NOMO-1 treated with dmso at 0.1 percent for 144 hours (cell line): ENCODE data around the gene OR6B1.
"Not testable (repeated sequence)": the region's sequence is repeated elsewhere in the genome, so short reads cannot be mapped to it uniquely, and the experiment has no call there.

Source experiments
- DNase-seq: peaks from one replicate; lab custom pipeline; 2025; ENCODE audit not compliant: unreplicated experiment; lab: John Stamatoyannopoulos, UW

The OR6B1 gene

DNA sequence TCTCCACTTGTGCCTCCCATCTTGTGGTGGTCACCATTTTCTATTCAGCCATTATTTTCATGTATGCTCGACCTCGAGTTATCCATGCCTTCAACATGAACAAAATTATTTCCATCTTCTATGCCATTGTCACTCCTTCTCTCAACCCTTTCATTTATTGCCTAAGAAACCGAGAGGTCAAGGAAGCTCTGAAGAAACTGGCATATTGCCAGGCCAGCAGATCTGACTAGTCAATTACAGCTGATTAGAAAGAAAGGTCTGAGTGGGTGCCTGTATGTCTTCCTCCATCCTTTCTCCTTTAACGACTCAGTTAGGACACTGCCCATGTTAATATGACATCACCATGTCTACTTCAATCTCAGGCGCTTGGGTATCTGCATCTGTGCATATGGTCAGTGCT is 4.6 kb downstream of the OR6B1 start:
- no peak for DNase-seq

DNA sequence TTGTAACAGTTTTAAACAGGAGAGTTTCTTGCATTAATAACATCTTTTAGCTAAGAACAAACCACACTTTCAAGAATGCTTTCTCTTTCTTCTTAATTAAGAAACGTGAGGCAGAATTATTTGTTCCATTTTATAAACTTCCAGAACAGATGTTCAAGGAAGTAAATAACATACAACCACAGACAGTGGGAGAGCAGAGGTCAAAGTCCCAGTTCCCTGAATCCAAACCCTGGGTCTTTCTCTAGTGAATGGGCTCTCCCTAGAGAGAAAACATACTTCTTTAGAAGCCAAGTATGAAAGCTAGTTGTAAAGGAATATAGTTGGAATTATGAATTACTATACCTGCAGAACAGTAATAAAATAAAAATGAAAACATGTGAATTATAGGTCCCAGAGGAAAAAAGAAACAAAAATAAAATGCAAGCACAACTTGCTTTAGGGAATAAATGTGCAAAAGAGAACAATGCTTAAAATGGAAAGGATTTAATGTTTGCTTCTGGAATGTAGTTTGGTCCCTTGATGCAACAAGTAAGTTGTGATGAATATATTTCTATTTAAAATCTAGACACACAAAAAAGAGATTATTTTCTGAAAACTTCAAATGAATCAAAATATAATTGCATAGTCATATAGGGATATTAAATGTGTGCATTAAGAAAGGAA is 6.0 kb downstream of the OR6B1 start:
- no peak for DNase-seq

DNA sequence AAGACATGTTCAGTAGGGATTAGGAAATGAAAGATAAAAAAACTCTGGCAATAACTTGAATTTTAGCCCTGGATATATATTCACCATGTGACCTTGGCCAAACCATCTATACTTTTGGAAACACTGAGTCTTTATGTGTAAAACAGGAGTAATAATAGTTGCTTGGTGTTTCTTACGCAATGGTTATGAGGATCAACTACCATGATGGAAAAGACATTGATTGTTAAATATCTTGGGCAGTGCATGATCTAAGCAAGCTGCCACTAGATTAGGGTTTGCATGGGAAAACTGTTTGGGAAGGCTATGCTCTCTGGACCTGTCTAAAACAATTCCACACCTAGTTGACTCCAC is 6.5 kb downstream of the OR6B1 start:
- DNase-seq = no peak

DNA sequence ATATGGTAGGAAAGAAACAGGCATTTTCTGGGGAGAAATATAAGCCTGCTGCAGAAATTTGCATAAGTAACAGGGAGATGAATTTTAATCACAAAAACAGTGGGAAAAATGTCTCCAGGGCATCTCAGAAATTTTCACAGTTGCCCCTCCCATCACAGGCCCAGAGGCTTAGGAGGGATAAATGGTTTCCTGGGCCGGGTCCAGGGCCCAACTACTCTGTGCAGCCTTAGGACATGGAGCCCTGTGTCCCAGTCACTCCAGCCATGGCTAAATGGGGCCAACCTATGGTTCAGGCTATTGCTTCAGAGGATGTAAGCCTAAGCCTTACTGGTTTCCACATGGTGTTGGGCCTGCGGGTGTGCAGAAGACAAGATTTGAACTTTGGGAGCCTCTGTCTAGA is 9.2 kb downstream of the OR6B1 start:
- DNase-seq = no peak

DNA sequence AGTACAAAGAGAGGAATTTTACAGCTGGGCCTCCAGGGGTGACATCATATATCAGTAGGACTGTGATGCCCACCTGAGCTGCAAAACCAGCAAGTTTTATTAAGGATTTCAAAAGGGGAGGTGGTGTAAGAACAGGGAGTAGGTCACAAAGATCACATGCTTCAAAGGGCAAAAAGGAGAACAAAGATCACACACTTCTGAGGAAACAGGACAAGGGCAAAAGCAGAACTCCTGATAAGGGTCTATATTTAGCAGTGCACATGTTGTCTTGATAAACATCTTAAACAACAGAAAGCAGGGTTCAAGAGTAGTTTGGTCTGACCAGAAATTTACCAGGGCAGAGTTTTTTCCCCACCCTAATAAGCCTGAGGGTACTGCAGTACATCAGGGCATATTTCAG is 9.9 kb downstream of the OR6B1 start:
- not testable (repeated sequence) for DNase-seq

DNA sequence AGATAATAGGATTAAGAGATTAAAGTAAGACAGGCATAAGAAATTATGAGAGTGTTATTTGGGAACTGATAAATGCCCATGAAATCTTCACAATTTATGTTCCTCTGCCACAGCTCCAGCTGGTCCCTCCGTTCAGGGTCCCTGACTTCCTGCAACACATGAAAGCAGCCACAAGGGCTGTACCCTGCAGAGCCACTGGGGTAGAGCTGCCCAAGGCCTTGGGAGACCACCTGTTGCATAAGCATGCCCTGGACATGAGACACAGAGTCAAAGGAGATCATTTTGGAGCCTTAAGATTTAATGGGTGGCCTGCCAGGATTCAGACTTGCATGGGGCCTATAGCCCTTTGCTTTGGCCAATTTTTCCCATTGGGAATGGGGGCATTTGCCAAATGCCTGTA is 10.7 kb downstream of the OR6B1 start:
- not testable (repeated sequence) for DNase-seq

DNA sequence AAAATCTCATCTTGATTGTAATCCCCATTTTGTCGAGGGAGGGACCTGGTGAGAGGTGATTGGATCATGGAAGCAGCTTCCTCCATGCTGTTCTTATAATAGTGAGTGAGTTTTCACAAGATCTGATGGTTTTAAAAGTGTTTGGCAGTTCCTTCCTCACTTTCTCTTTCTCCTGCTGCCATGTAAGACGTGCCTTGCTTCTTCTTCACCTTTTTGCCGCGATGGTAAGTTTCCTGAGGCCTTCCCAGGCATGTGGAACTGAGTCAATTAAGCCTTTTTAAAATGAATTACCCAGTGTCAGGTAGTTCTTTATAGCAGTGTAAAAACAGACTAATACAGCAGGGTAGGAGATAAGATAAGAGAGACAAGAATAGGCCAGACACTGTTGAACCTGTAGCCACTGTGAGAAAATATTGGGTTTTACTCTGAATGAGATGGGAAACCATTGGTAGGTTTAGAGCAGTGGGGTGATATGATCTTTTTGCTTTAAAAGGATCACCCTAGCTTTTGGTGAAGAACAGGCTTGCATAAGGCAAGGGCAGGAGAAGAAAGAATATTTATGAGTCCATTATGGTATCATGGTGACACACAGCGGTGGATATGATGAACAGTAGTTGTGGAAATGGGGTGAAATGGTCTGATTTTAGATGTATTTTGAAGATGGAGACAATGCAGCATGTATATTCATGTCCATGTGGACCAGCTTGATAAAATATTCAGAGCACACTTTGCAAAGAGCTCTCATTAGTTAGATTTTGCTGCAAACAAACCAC is 11.5 kb downstream of the OR6B1 start:
- DNase-seq = no peak

DNA sequence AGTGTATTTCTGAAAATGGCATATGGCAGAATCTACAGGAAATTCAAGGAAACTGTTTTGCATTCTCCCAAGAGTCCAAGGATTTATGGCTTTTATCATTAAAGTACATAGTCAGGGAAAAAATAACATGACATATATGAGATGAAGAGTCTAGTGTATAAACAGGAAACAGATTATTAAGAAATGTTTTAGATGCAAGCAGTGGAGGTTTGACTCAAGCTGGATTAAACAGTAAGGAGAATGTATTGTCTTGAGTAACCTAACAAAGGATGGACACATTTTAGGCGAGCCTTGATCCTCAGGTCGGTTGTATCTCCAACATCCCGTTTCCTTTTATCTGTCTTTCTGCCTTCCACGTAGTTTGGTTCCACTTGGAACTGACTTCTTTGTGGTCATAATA is 17.9 kb downstream of the OR6B1 start:
- no peak for DNase-seq

DNA sequence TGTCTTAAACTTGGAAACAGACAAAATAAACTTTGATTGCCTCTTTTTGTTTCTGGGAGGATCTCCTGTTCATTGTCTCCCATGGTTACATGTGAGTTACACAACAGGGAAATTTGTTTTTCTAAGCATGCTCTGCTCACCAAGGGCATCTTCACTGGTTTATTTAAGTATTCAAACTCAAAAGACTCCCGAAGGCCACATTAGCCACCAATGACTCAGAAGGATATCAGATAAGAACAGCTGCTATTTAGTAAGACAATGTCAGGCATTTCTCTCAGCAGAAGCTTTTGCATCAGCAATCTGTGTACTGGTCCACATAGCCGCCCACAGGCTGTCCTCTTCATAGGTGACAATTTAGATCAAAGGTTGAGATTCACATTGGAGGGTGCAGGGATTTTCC is 19.3 kb downstream of the OR6B1 start:
- no peak for DNase-seq

DNA sequence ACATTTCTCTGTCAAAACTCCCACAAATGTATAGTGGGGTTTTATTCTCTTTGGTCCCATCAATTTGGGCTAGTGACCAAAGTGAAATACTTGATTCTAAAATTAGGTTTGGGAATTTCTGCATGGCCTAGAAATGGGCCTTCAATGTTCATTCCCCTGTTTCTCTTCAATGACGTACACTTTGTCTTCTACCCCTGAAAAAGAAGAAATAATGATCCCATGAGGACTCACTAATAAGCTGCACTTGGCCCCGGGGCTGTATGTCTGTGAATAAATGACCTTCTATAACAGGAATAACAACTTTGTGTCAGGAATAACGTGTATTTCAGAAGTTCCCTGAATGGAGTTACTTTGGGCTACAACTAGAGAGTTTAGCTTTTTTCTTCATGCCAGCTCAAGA is 20.2 kb downstream of the OR6B1 start:
- no peak for DNase-seq

DNA sequence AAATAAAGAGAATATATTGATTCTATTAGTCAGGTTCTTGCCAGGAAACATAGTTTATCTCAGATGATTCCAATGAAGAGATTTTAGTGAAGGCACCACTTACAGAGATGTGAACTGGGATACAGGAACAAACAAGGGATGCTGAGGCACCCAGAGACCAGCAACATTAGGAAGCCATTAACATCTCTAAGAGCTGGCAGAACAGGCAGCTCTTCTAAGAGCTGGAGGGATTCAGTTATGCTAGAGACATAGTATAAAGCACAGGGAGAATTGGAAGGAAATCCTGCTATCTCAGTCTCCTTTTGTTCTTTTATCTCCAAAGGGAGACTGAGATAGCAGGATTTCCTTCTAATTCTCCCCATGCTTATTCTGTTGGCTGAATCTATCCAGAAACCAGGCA is 22.0 kb downstream of the OR6B1 start:
- no peak for DNase-seq

DNA sequence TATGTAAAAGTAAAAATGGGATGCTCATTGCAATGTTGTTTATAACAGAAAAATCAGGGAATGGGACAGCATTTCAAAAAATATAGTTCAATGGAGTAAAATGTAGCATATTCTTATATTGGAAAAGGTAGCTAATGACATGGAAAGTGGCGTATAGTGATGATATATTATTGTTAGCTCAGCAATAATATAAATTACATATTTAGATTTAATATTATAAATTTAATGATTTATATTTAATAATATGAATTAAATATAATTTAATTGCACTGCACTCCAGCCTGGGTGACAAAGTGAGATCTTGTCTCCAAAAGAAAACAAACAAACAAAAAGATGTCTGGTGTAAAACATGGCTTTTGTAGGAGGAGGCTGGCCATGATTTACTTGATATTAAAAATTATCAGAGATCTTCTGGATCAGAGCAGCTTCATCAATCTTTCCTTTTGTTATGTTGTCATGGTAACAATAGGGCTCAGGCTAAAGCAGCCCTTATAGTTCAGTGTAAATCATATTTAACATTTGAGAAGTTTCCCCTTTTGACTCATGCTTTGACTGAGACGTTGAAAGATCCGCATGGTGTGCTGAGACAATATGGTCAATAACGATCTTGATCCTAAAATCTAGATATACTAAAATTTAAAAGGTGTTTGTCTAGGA is 23.2 kb downstream of the OR6B1 start:
- no peak for DNase-seq

DNA sequence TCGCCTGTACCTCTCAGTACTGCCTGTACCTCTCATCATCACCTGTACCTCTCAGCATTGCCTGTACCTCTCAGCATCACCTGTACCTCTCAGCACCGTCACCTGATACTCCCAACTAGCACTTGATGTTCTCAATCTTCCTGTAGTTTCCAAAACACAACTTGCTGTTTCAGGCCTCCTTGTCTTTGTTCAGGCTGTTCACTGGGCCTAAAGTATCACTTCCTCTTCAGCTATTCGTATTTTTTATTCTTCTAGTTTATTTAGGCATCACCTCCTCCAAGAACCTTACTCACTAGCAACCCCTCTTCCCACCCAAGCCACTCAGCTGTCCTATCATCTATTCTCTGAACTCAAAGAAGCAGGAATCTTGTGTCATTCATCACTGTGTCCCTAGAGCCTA is 24.1 kb downstream of the OR6B1 start:
- no peak for DNase-seq

DNA sequence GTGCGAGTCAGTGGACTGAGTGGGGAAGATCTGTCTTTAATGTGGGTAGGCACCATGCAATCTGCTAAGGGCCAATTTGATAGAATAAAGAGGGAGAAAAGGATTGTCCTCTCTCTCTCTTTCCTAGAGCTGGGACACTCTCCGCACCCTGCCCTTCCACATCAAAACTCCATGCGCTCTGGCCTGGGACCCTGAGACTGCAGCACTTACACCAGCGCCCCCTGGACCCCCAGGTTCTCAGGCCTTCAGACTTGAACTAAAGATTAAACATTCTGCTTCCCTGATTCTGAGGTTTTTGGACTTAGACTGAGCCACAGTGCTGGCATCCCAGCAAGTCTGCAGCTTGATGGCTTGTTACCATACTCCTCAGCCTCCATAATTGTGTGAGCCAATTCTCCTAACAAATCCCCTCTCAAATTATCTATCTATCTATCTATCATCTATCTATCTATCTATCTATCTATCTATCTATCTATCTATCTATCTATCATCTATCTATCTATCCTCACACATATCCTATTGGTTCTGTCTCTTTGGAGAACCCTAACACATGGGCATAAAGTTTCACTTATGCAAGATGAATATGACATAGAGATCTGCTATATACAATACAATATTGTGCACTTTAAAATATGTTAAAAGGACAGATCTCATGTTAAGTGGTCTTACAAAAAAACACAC is 26.2 kb downstream of the OR6B1 start:
- no peak for DNase-seq

DNA sequence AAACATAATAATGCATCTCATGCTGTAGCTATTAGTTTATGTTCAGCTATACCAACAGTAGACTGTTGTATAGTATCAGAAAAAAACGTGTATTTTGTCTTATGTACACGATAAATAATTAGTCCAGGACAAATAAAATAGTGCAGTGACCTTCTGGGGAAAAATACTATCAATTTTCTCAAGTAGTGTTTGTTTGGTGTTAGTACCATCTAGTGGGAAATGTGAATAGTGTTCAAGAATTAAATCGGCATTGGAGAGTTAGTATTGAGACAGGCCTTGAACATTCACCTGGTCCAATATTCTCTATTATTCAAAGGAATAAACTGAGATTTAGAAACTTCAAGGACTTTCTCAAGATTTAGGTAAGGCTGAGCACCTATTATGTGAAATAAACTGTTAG is 26.9 kb downstream of the OR6B1 start:
- no peak for DNase-seq

DNA sequence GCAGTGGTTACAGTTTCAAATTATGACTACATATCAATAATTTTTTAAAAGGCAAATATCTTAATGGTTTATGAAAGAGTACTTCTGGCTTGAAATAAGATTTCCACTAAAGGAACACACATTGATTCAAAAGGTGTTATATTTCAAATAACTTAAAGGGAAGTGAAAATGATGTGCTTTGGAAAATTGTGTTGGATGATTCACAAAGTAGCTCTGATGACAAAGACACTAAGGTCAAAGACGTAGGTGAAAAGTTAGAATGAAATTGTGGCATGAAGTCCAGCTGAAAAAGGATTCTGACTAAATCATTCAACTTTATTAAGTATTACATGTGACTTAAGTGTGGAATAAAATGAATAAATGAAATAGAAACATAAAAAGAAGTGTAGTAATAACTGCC is 27.9 kb downstream of the OR6B1 start:
- DNase-seq = no peak

DNA sequence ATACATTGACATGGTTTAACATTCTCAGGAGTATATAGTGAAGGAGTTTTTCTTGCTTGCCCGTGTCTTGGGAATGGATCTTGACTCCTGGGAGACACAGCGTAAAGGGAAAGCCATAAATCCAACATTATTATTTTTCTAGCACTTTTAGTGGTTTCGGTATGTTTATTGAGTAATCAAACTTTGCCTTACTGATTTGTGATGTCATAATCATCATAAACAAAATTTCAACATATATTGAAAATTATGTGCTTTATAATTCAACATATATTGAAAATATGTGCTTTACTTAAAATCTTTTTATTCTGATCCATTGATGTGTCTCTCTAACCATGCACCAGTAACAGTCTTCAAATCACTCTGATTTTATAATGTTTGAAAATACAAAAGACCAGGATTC is 28.4 kb downstream of the OR6B1 start:
- DNase-seq = no peak

DNA sequence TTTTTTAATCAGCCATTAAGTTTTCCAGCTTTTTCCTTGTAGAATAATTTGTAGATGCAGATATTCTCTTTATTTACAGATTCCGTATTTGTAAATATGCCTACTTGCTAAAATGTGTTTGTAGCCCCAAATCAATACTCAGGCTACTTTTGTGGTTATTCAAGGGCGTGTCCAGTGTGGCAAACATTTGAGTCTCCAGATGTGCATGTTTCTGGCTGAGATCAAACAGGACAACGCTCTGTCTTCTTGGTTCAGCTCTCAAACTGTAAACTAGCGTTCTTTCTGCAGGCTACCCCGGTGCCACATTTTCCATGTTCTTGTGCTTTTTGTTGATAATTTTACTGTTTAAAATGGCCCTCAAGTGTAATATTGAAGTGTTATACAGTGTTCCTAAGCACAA is 32.4 kb downstream of the OR6B1 start:
- no peak for DNase-seq

DNA sequence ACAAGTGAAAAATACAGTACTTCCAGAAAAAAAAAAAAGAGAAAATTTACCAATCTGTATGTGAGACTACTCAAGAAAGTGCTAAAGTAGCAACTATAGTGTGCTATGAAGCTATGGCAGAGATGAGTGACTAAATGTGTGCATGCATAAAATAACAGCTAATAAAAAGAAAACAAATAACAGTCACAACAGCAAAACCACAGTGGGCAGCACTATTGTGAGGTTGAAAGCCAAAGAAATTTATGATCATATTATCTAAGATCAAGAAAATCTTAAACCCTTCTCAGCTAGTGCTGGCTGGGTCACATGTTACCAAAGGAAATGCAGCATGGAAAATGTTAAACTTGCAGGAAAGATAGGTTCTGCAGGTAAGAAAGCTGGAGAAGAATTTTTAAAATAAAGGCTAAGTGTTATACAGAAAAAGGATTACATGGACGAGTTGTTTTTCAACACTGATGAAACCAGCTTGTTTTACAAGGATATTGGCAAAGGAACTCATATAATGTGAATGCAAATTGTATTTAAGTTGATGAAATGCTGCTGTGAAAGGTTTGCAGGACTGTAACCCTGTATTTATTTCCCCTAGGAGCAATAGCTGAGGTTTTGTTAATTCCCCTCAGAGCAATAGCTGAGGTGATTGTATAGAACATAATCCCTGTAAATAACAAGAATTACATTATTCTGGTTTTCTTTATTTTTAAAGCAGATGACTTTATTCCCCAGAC is 33.0 kb downstream of the OR6B1 start:
- no peak for DNase-seq

DNA sequence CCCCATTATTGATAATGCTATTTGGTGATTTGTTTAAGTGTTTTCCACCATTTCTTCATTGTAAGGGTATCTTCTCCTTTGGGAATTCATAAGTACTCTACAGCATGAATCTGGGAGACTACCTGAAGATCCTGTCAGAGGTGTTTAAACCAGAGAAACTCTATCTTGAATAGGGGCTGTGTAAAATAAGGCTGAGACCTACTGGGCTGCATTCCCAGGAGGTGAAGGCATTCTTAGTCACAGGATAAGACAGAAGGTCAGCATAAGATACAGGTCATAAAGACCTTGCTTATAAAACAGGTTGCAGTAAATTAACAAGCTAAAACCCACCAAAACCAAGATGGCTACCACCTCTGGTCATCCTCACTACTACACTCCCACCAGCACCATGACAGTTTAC is 35.3 kb downstream of the OR6B1 start:
- DNase-seq = no peak

DNA sequence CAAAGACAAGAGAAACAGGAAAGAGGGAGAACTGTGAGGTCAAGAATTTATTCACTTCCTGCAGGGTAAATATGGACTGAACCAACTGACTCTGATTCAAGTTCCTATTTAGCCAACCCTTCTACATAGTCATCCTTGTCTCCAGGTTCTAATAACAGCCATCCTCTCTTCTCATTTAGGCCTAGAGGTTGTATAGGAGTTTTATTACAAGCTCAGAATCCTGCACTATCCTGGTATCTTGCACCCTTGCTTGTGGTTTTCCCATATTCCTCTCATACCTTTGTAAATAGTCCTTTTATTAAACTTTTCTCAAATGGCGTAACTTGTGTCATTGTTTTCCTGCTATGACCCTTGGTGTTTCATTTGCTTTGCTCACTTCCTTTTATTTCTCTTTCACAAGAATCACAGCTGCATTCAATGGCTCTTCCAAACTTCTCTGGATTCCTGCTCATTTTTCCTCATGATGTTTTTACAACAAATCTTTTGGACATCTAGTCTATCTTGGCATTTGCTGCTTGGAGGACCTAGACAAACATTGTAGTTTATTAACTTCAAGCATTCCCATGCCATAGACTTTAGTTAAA is 36.3 kb downstream of the OR6B1 start:
- no peak for DNase-seq
